ENCODE measurements around the gene SLC25A29.

SLC25A29 gene

GRCh38 chr14:100322138-100322957, 16.1 kb upstream of the SLC25A29 start:
- TF ChIP-seq EZH2phosphoT487 (IDR thresholded peaks at IDR 0.05; ENCODE audit: borderline replicate concordance) (no peak), CTCF (conservative IDR thresholded peaks at IDR 0.05; ENCODE audit: low read length) (no peak)
- H3F3A ChIP-seq (ENCODE audit: low read depth) = no peaks in the 10 kb centered on the region
- H3K4me3 ChIP-seq (ENCODE audit: low read length, poor library complexity, severe bottlenecking) = no peak overlapping the region

GRCh38 chr14:100321473-100322137, 15.4 kb upstream of the SLC25A29 start:
- Histone ChIP-seq H3K9me3 (ENCODE audit: insufficient read depth, low read depth, low read length) (no peaks in the 10 kb centered on the region), H3K9ac (ENCODE audit: low read depth, low read length, poor library complexity, severe bottlenecking) (no peak overlapping the region), H3F3A (ENCODE audit: low read depth) (no peaks in the 10 kb centered on the region), H3K79me2 (ENCODE audit: insufficient read depth, low read length) (no peaks in the 10 kb centered on the region), H3K27me3 (ENCODE audit: insufficient read depth, low read length, poor library complexity, severe bottlenecking) (no peaks in the 10 kb centered on the region), H3K9me2 (replicated peaks; ENCODE audit: low read depth, low read length) (no peaks in the 10 kb centered on the region), H3K4me1 (ENCODE audit: insufficient read depth, low read length, poor library complexity, severe bottlenecking) (no peaks in the 10 kb centered on the region), H3K4me3 (ENCODE audit: low read length, poor library complexity, severe bottlenecking) (no peak overlapping the region), H3K36me3 (ENCODE audit: insufficient read depth, low read length) (no peaks in the 10 kb centered on the region), H2AFZ (ENCODE audit: low read length) (no peak overlapping the region), H3K4me2 (ENCODE audit: low read depth, low read length, poor library complexity, severe bottlenecking) (no peak overlapping the region), H4K20me1 (ENCODE audit: insufficient read depth, low read length, poor library complexity, severe bottlenecking) (no peaks in the 10 kb centered on the region)
- no peak for TF ChIP-seq EZH2phosphoT487 (IDR thresholded peaks at IDR 0.05; ENCODE audit: borderline replicate concordance)
- TF ChIP-seq CTCF (conservative IDR thresholded peaks at IDR 0.05; ENCODE audit: low read length) = no peak

More at GRCh38 chr14:100322138-100322957, 16.1 kb upstream of the SLC25A29 start:
- H3K9me2 ChIP-seq (replicated peaks; ENCODE audit: low read depth, low read length) = no peaks in the 10 kb centered on the region
- no peaks in the 10 kb centered on the region for H3K79me2 ChIP-seq (ENCODE audit: insufficient read depth, low read length)
- H2AFZ ChIP-seq (ENCODE audit: low read length) = no peak overlapping the region
- no peaks in the 10 kb centered on the region for H3K27me3 ChIP-seq (ENCODE audit: insufficient read depth, low read length, poor library complexity, severe bottlenecking)
- H3K4me2 ChIP-seq (ENCODE audit: low read depth, low read length, poor library complexity, severe bottlenecking) = no peak overlapping the region
- no peaks in the 10 kb centered on the region for H3K36me3 ChIP-seq (ENCODE audit: insufficient read depth, low read length)
- no peaks in the 10 kb centered on the region for H3K4me1 ChIP-seq (ENCODE audit: insufficient read depth, low read length, poor library complexity, severe bottlenecking)
- H4K20me1 ChIP-seq (ENCODE audit: insufficient read depth, low read length, poor library complexity, severe bottlenecking) = no peaks in the 10 kb centered on the region
- no peak overlapping the region for H3K9ac ChIP-seq (ENCODE audit: low read depth, low read length, poor library complexity, severe bottlenecking)
- H3K9me3 ChIP-seq (ENCODE audit: insufficient read depth, low read depth, low read length) = no peaks in the 10 kb centered on the region

- no peaks in the 10 kb centered on the region for H3F3A ChIP-seq (ENCODE audit: low read depth)
Measured at GRCh38 chr14:100320157-100320856, 14.1 kb upstream of the SLC25A29 start.

More at GRCh38 chr14:100320157-100320856, 14.1 kb upstream of the SLC25A29 start:
- H3K9ac ChIP-seq (ENCODE audit: low read depth, low read length, poor library complexity, severe bottlenecking) = no peak overlapping the region
- H3K79me2 ChIP-seq (ENCODE audit: insufficient read depth, low read length) = no peaks in the 10 kb centered on the region
- no peaks in the 10 kb centered on the region for H3K4me1 ChIP-seq (ENCODE audit: insufficient read depth, low read length, poor library complexity, severe bottlenecking)
- no peaks in the 10 kb centered on the region for H3K9me3 ChIP-seq (ENCODE audit: insufficient read depth, low read depth, low read length)
- no peaks in the 10 kb centered on the region for H3K9me2 ChIP-seq (replicated peaks; ENCODE audit: low read depth, low read length)
- H2AFZ ChIP-seq (ENCODE audit: low read length) = no peak overlapping the region
- no peak overlapping the region for H3K4me2 ChIP-seq (ENCODE audit: low read depth, low read length, poor library complexity, severe bottlenecking)
- no peak overlapping the region for H3K4me3 ChIP-seq (ENCODE audit: low read length, poor library complexity, severe bottlenecking)
- no peaks in the 10 kb centered on the region for H3K36me3 ChIP-seq (ENCODE audit: insufficient read depth, low read length)
- H3K27me3 ChIP-seq (ENCODE audit: insufficient read depth, low read length, poor library complexity, severe bottlenecking) = no peaks in the 10 kb centered on the region
- no peaks in the 10 kb centered on the region for H4K20me1 ChIP-seq (ENCODE audit: insufficient read depth, low read length, poor library complexity, severe bottlenecking)
- no peak for TF ChIP-seq EZH2phosphoT487 (IDR thresholded peaks at IDR 0.05; ENCODE audit: borderline replicate concordance)
- TF ChIP-seq CTCF (conservative IDR thresholded peaks at IDR 0.05; ENCODE audit: low read length) = no peak

Measured in Loucy (cell line).